Liver (tissue), 3 donors: Measurements from ENCODE around the gene EVA1C.

Experiments
- HNF4G ChIP-seq: IDR thresholded peaks from 2 replicates; pipeline ENCODE4 v1.6.1; 2016; ENCODE audit warnings: antibody characterized with exemption
- JUND ChIP-seq, 2 donors: IDR thresholded peaks; 2 replicates each; pipeline ENCODE4 v1.6.1; 2016; ENCODE audit warnings: antibody characterized with exemption in 2 of 2
- NR2F2 ChIP-seq: IDR thresholded peaks from 2 replicates; pipeline ENCODE4 v1.6.1; 2016; ENCODE audit warnings: antibody characterized with exemption
- YY1 ChIP-seq: IDR thresholded peaks from 2 replicates; pipeline ENCODE4 v1.6.1; 2016; ENCODE audit warnings: antibody characterized with exemption, mild to moderate bottlenecking
- TF ChIP-seq, protein P1 (sequence below): fragments of 150-350 bp; IDR thresholded peaks from 2 replicates; pipeline ENCODE4 v1.5.1; 2017; ENCODE audit warnings: improper control_type of control experiment, low read depth, low read length; ENCODE audit not compliant: missing input control
- TF ChIP-seq, protein P2 (sequence below): IDR thresholded peaks from 2 replicates; pipeline ENCODE4 v1.6.1; 2016; ENCODE audit warnings: antibody characterized with exemption
- donor health status: healthy.
- donor health status: healthy.

DNA sequence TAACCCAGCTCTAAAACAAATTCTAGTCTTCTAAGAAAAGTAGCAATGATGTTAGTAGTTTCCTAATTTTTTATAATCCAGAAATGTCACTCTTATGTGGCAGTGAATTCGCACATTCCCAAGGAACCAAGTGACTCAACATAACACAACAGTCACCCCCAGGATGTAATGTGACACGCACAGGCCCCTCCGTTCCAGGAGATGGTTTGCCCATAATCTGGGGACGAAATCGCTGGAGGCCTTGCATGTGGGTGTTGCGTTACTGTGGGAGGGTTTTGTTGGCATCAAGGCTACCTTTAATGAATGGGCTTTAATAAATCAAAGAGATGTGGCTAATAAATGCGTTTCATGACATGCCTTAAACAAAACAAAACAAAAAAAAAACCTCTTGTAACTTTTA lies 50.9 kb downstream of the EVA1C start:
- TF ChIP-seq, protein P1, sequence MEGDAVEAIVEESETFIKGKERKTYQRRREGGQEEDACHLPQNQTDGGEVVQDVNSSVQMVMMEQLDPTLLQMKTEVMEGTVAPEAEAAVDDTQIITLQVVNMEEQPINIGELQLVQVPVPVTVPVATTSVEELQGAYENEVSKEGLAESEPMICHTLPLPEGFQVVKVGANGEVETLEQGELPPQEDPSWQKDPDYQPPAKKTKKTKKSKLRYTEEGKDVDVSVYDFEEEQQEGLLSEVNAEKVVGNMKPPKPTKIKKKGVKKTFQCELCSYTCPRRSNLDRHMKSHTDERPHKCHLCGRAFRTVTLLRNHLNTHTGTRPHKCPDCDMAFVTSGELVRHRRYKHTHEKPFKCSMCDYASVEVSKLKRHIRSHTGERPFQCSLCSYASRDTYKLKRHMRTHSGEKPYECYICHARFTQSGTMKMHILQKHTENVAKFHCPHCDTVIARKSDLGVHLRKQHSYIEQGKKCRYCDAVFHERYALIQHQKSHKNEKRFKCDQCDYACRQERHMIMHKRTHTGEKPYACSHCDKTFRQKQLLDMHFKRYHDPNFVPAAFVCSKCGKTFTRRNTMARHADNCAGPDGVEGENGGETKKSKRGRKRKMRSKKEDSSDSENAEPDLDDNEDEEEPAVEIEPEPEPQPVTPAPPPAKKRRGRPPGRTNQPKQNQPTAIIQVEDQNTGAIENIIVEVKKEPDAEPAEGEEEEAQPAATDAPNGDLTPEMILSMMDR, result no peak
- TF ChIP-seq HNF4G, result no peak
- TF ChIP-seq NR2F2, result no peak
- no peak for TF ChIP-seq YY1
- TF ChIP-seq, protein P2, sequence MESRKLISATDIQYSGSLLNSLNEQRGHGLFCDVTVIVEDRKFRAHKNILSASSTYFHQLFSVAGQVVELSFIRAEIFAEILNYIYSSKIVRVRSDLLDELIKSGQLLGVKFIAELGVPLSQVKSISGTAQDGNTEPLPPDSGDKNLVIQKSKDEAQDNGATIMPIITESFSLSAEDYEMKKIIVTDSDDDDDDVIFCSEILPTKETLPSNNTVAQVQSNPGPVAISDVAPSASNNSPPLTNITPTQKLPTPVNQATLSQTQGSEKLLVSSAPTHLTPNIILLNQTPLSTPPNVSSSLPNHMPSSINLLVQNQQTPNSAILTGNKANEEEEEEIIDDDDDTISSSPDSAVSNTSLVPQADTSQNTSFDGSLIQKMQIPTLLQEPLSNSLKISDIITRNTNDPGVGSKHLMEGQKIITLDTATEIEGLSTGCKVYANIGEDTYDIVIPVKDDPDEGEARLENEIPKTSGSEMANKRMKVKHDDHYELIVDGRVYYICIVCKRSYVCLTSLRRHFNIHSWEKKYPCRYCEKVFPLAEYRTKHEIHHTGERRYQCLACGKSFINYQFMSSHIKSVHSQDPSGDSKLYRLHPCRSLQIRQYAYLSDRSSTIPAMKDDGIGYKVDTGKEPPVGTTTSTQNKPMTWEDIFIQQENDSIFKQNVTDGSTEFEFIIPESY, result no peak
- TF ChIP-seq JUND (IDR thresholded peaks at IDR 0.05), result no peak
